ENCODE measurements around the gene GLIPR2. TPM values are rescaled to one million over a fixed set of nuclear protein-coding genes. Genes with fewer than 3 reads are reported as not detected.
A peak's percentile ranks its signal among the peaks of the same experiment; 100 is the strongest.

GLIPR2 gene
- total RNA-seq, 1 donor from 2014 or later: 14.3 TPM

DNA sequence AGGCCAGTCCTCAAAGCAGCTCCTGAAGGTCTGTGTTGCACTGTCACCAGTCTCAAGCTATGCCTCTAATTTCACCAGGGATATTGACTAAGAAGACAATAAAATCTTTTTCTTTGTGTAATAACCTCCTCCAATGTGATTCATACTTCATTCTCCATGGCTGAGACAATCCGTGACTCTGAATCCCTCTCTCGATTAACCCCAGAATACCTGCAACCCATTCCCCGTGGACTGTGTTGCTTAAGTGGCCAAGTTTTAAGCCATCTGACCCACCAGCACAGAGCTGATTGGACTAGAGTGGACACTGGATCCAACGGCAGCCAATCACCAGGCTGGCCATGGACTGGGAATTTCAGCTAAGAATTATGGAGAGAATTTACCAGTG, 27.2 kb downstream of the GLIPR2 start:
- peaks cover 7% of the 10 kb centered on the region for H3K4me1 Mint-ChIP-seq
- ATAC-seq (ENCODE audit: low read depth) (no peak), DNase-seq (no peak)
- no peaks in the 10 kb centered on the region for H3K9me3 Mint-ChIP-seq
- CTCF ChIA-PET: interaction anchor here (1.2 to 10.6 kb wide), 3 partner anchors 27 to 140 kb away, joined by 3 to 299 read pairs (median 7); partner anchors contain the start of gene GLIPR2
- intact Hi-C loops (cut with micrococcal nuclease): no loop called here
- no peak overlapping the region for H3K4me3 Mint-ChIP-seq
- no peaks in the 10 kb centered on the region for H3K27me3 Mint-ChIP-seq
- no peak overlapping the region for H3K27ac Mint-ChIP-seq
- peaks cover 2% of the 10 kb centered on the region for H3K36me3 Mint-ChIP-seq (ENCODE audit: low read depth)
- no peak for TF ChIP-seq CTCF (IDR thresholded peaks at IDR 0.05)
- POLR2A ChIA-PET: interaction anchor here (1.3 kb wide), 1 partner anchor 11 kb away, joined by 3 read pairs; no protein-coding TSS in a partner anchor

DNA sequence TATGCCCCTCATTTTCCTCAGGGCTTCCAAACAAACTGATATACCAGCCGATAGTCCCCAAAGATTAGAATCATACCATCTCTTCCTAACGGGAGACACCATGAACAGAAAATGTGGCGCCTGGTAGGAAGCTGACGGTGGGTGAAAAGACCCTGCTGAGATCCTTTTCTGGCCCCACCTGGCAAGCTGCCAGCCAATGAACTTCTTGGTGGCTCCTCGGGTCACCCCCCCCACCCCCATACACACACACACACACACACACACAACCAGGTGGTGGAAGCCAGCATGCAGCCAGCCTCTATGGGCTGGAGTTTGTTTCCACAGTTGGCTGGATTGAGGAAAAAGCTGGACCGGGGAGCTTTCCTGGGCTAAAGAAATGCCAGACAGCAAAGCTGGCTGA, 27.8 kb downstream of the GLIPR2 start:
- no peaks in the 10 kb centered on the region for H3K9me3 Mint-ChIP-seq
- H3K27me3 Mint-ChIP-seq: no peaks in the 10 kb centered on the region
- no peak for TF ChIP-seq CTCF (IDR thresholded peaks at IDR 0.05)
- intact Hi-C loops (cut with micrococcal nuclease): no loop called here
- DNase-seq: no peak
- no peak for ATAC-seq (ENCODE audit: low read depth)
- POLR2A ChIA-PET: interaction anchor here (0.6 to 1.3 kb wide), 3 partner anchors 10 to 1209 kb away, joined by 3 to 4 read pairs (median 3); no protein-coding TSS in a partner anchor
- CTCF ChIA-PET: interaction anchor here (0.9 to 10.6 kb wide), 5 partner anchors 21 to 141 kb away, joined by 3 to 299 read pairs (median 7); partner anchors contain the start of gene GLIPR2
- H3K4me1 Mint-ChIP-seq: peaks cover 7% of the 10 kb centered on the region
- peaks cover 1% of the 10 kb centered on the region for H3K36me3 Mint-ChIP-seq (ENCODE audit: low read depth)
- no peak overlapping the region for H3K27ac Mint-ChIP-seq
- H3K4me3 Mint-ChIP-seq: no peak overlapping the region

DNA sequence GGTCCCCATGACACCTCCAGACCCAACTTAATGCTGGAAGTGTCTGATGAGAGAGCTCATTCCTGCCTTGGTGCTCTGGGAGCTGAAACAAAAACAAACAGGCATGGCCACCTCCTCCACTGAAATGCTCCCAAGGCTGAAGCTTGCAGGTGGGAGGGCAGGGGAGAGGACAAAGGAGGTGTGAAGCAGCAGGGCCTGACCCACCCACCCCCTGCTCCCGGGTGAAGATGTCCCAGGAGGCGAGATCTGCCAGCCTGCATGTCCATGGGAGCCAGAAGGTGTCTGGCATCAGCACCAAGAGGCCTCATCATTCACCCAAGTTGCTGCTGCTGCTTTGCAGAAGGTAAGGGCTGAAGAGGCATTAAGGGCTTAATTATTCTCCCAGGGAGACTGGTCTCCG, 28.5 kb downstream of the GLIPR2 start:
- ChIA-PET POLR2A (interaction anchor here (0.6 kb wide), 2 partner anchors 9 to 1209 kb away, joined by 3 to 4 read pairs; no protein-coding TSS in a partner anchor), CTCF (interaction anchor here (0.9 to 10.6 kb wide), 6 partner anchors 21 to 142 kb away, joined by 3 to 299 read pairs (median 6); partner anchors contain the start of gene GLIPR2)
- intact Hi-C loops (cut with micrococcal nuclease): no loop called here
- ATAC-seq (ENCODE audit: low read depth): no peak
- peaks cover 7% of the 10 kb centered on the region for H3K4me1 Mint-ChIP-seq
- H3K9me3 Mint-ChIP-seq: no peaks in the 10 kb centered on the region
- H3K4me3 Mint-ChIP-seq: no peak overlapping the region
- H3K27ac Mint-ChIP-seq: no peak overlapping the region
- DNase-seq: no peak
- no peak for TF ChIP-seq CTCF (IDR thresholded peaks at IDR 0.05)
- H3K36me3 Mint-ChIP-seq (ENCODE audit: low read depth): no peaks in the 10 kb centered on the region
- peaks cover 1% of the 10 kb centered on the region for H3K27me3 Mint-ChIP-seq

DNA sequence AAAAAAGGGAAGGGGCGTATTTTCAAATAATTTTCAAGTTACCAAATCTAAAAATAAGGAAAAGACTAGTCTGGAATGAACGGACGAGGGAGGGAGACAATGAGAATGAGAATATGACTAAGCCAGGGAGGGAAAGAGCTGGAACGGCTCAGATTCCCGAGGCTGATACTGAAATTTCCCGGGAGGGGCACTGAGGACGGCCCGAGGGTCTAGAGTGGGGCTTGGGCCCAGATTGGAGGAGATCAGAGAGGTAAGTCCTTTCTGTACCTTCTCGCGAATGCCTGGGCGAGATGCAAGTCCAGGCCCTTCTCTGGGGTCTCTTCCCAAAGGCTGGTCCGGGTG, 29.3 kb downstream of the GLIPR2 start:
- CTCF ChIA-PET: interaction anchor here (0.5 to 10.6 kb wide), 10 partner anchors 13 to 233 kb away, joined by 3 to 299 read pairs (median 12); partner anchors contain the start of genes CLTA and GLIPR2
- H3K27me3 Mint-ChIP-seq: peaks cover 1% of the 10 kb centered on the region
- TF ChIP-seq CTCF (IDR thresholded peaks at IDR 0.05): no peak
- no peak overlapping the region for H3K27ac Mint-ChIP-seq
- POLR2A ChIA-PET: interaction anchor here (0.7 to 1.5 kb wide), 5 partner anchors 14 to 110 kb away, joined by 5 to 9 read pairs (median 7); partner anchors contain the start of gene CLTA
- H3K36me3 Mint-ChIP-seq (ENCODE audit: low read depth): no peaks in the 10 kb centered on the region
- no peaks in the 10 kb centered on the region for H3K9me3 Mint-ChIP-seq
- H3K4me1 Mint-ChIP-seq: peaks cover 7% of the 10 kb centered on the region
- ATAC-seq (ENCODE audit: low read depth) (no peak), DNase-seq (no peak)
- H3K4me3 Mint-ChIP-seq: no peak overlapping the region
- intact Hi-C loops (cut with micrococcal nuclease): loop anchor here (1.0 to 2.0 kb wide), 7 partner anchors 14 to 210 kb away; partner anchors contain the start of genes CLTA and GLIPR2

- H3K4me3 Mint-ChIP-seq: peak overlapping the region; percentile 79
- ATAC-seq (ENCODE audit: low read depth): peak; percentile 99
- DNase-seq: peak; percentile 89
- peaks cover 1% of the 10 kb centered on the region for H3K27me3 Mint-ChIP-seq
- H3K4me1 Mint-ChIP-seq: peaks cover 7% of the 10 kb centered on the region
- CTCF ChIA-PET: interaction anchor here (0.5 to 10.6 kb wide), 21 partner anchors 12 to 233 kb away, joined by 3 to 299 read pairs (median 4); partner anchors contain the start of genes CLTA and GLIPR2
- intact Hi-C loops (cut with micrococcal nuclease): loop anchor here (1.0 to 2.0 kb wide), 7 partner anchors 15 to 211 kb away; partner anchors contain the start of genes CLTA and GLIPR2
- no peaks in the 10 kb centered on the region for H3K9me3 Mint-ChIP-seq
- POLR2A ChIA-PET: interaction anchor here (0.6 to 1.8 kb wide), 11 partner anchors 15 to 140 kb away, joined by 3 to 9 read pairs (median 5); partner anchors contain the start of genes CLTA and GLIPR2
- H3K27ac Mint-ChIP-seq: no peak overlapping the region
- peak; percentile 90 for TF ChIP-seq CTCF (IDR thresholded peaks at IDR 0.05)
- no peaks in the 10 kb centered on the region for H3K36me3 Mint-ChIP-seq (ENCODE audit: low read depth)
These were observed 29.8 kb downstream of the GLIPR2 start for GRCh38 chr9:36166168-36166927.

Data from activated B cell treated with CpG ODN at 0.5 μM for 24 hours (primary cell).